T-helper 2 cell treated with Interferon-gamma antibody and Interleukin-4, amounts not matched to agents 5 μg/mL and 100 μg/mL, for 36 hours (primary cell): ENCODE data around the gene EXTL1.
"Not testable (repeated sequence)": the region's sequence is repeated elsewhere in the genome, so short reads cannot be mapped to it uniquely, and the experiment has no call there.

Experiments
- DNase-seq: peaks from one replicate; pipeline ENCODE4 v3.0.0; 2021; ENCODE audit warnings: low spot score
- H3K27ac Mint-ChIP-seq: one replicate; pipeline ENCODE4 v1.8.0; 2021; ENCODE audit warnings: mild to moderate bottlenecking, mixed read lengths
- H3K27me3 Mint-ChIP-seq: one replicate; pipeline ENCODE4 v1.8.0; 2021; ENCODE audit warnings: low read depth, mixed read lengths
- H3K36me3 Mint-ChIP-seq: one replicate; pipeline ENCODE4 v1.8.0; 2021; ENCODE audit warnings: low read depth, mixed read lengths
- H3K4me1 Mint-ChIP-seq: one replicate; pipeline ENCODE4 v1.8.0; 2021; ENCODE audit warnings: low read depth, mixed read lengths
- H3K4me3 Mint-ChIP-seq: one replicate; pipeline ENCODE4 v1.8.0; 2022; ENCODE audit warnings: mild to moderate bottlenecking, moderate library complexity, mixed read lengths
- H3K9me3 Mint-ChIP-seq: one replicate; pipeline ENCODE4 v1.8.0; 2021; ENCODE audit warnings: mixed read lengths

EXTL1 gene, protein sequence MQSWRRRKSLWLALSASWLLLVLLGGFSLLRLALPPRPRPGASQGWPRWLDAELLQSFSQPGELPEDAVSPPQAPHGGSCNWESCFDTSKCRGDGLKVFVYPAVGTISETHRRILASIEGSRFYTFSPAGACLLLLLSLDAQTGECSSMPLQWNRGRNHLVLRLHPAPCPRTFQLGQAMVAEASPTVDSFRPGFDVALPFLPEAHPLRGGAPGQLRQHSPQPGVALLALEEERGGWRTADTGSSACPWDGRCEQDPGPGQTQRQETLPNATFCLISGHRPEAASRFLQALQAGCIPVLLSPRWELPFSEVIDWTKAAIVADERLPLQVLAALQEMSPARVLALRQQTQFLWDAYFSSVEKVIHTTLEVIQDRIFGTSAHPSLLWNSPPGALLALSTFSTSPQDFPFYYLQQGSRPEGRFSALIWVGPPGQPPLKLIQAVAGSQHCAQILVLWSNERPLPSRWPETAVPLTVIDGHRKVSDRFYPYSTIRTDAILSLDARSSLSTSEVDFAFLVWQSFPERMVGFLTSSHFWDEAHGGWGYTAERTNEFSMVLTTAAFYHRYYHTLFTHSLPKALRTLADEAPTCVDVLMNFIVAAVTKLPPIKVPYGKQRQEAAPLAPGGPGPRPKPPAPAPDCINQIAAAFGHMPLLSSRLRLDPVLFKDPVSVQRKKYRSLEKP

GRCh38 chr1:26021647-26022403, at the start of gene EXTL1:
Gene EXTL1, plus strand, starts transcription at chr1:26021775. Its CDS starts 872 bp downstream, at chr1:26022647.
- peaks cover 7% of the 10 kb centered on the region for H3K4me1 Mint-ChIP-seq
- no peak within 1 kb of the TSS for H3K27ac Mint-ChIP-seq
- no peaks in the 10 kb centered on the region for H3K36me3 Mint-ChIP-seq
- H3K27me3 Mint-ChIP-seq: peaks cover 6% of the 10 kb centered on the region
- no peak for DNase-seq
- H3K4me3 Mint-ChIP-seq: no peak within 1 kb of the TSS
- H3K9me3 Mint-ChIP-seq: no peaks in the 10 kb centered on the region

GRCh38 chr1:25971811-25972180, 49.8 kb upstream of the EXTL1 start:
- DNase-seq: no peak
- H3K4me1 Mint-ChIP-seq: peaks cover 28% of the 10 kb centered on the region
- H3K4me3 Mint-ChIP-seq: peak overlapping the region; percentile 50
- no peaks in the 10 kb centered on the region for H3K9me3 Mint-ChIP-seq
- H3K36me3 Mint-ChIP-seq: peaks cover 68% of the 10 kb centered on the region
- H3K27ac Mint-ChIP-seq: peak overlapping the region; percentile 91
- H3K27me3 Mint-ChIP-seq: no peaks in the 10 kb centered on the region

GRCh38 chr1:25973610-25974321, 47.8 kb upstream of the EXTL1 start:
- Mint-ChIP-seq H3K36me3 (peaks cover 66% of the 10 kb centered on the region), H3K4me3 (no peak overlapping the region), H3K9me3 (no peaks in the 10 kb centered on the region), H3K4me1 (peaks cover 33% of the 10 kb centered on the region), H3K27ac (no peak overlapping the region), H3K27me3 (no peaks in the 10 kb centered on the region)
- DNase-seq: no peak

- Mint-ChIP-seq H3K9me3 (no peaks in the 10 kb centered on the region), H3K4me3 (no peak overlapping the region), H3K27me3 (no peaks in the 10 kb centered on the region), H3K36me3 (peaks cover 58% of the 10 kb centered on the region), H3K27ac (no peak overlapping the region), H3K4me1 (peaks cover 10% of the 10 kb centered on the region)
- no peak for DNase-seq
Measured at GRCh38 chr1:25977801-25978200, 43.8 kb upstream of the EXTL1 start.

DNA sequence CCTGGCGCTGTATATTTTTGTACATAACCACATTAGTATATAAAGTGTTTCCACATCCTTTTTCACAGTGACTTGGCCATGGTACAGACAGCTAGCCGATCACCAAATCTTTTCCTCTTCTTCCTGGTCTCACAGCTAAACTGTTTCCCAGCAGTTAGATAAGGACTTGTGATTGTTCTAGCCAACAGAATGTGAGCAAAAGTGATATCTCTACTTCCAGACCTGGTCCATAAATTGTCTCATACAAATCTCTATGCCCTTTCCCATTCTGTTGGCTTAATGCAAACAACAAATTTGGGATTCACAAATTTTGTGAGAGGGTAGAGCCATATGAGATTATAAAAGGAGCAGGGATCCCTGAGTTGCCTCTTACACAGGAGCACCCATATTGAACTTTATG, 43.2 kb upstream of the EXTL1 start:
- H3K27ac Mint-ChIP-seq: no peak overlapping the region
- H3K4me3 Mint-ChIP-seq: no peak overlapping the region
- no peaks in the 10 kb centered on the region for H3K27me3 Mint-ChIP-seq
- no peak for DNase-seq
- H3K36me3 Mint-ChIP-seq: peaks cover 57% of the 10 kb centered on the region
- no peaks in the 10 kb centered on the region for H3K9me3 Mint-ChIP-seq
- peaks cover 8% of the 10 kb centered on the region for H3K4me1 Mint-ChIP-seq

- no peaks in the 10 kb centered on the region for H3K27me3 Mint-ChIP-seq
- no peaks in the 10 kb centered on the region for H3K9me3 Mint-ChIP-seq
- no peak for DNase-seq
- no peak overlapping the region for H3K27ac Mint-ChIP-seq
- H3K36me3 Mint-ChIP-seq: peaks cover 56% of the 10 kb centered on the region
- H3K4me1 Mint-ChIP-seq: peaks cover 6% of the 10 kb centered on the region
- H3K4me3 Mint-ChIP-seq: no peak overlapping the region
Measured at GRCh38 chr1:25979210-25979609, 42.4 kb upstream of the EXTL1 start.

GRCh38 chr1:25985171-25985570, 36.4 kb upstream of the EXTL1 start:
- H3K36me3 Mint-ChIP-seq: peaks cover 44% of the 10 kb centered on the region
- no peak for DNase-seq
- peaks cover 24% of the 10 kb centered on the region for H3K4me1 Mint-ChIP-seq

GRCh38 chr1:25985670-25986069, 35.9 kb upstream of the EXTL1 start:
- Mint-ChIP-seq H3K9me3 (no peaks in the 10 kb centered on the region), H3K36me3 (peaks cover 44% of the 10 kb centered on the region), H3K4me3 (no peak overlapping the region), H3K27ac (peak overlapping the region; percentile 55), H3K27me3 (no peaks in the 10 kb centered on the region), H3K4me1 (peaks cover 26% of the 10 kb centered on the region)
- DNase-seq: no peak

More at GRCh38 chr1:25985171-25985570, 36.4 kb upstream of the EXTL1 start:
- Mint-ChIP-seq H3K27ac (no peak overlapping the region), H3K27me3 (no peaks in the 10 kb centered on the region), H3K4me3 (no peak overlapping the region), H3K9me3 (no peaks in the 10 kb centered on the region)

DNA sequence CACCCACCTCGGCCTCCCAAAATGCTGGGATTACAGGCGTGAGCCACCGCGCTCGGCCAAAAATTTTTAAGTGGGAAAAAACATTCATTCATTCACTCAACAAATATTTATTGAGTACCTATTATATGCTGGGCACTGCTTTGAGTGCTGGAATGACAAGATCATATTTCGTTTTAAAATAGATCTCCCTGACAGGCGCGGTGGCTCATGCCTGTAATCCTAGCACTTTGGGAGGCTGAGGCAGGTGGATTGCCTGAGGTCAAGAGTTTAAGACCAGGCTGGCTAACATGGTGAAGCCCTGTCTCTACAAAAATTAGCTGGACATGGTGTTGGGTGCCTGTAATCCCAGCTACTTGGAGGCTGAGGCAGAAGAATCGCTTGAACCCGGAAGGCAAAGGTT, 34.8 kb upstream of the EXTL1 start:
- not testable (repeated sequence) for H3K9me3 Mint-ChIP-seq, DNase-seq, H3K4me3 Mint-ChIP-seq, H3K27me3 Mint-ChIP-seq, H3K27ac Mint-ChIP-seq
- H3K4me1 Mint-ChIP-seq: peaks cover 32% of the 10 kb centered on the region
- H3K36me3 Mint-ChIP-seq: peaks cover 39% of the 10 kb centered on the region

DNA sequence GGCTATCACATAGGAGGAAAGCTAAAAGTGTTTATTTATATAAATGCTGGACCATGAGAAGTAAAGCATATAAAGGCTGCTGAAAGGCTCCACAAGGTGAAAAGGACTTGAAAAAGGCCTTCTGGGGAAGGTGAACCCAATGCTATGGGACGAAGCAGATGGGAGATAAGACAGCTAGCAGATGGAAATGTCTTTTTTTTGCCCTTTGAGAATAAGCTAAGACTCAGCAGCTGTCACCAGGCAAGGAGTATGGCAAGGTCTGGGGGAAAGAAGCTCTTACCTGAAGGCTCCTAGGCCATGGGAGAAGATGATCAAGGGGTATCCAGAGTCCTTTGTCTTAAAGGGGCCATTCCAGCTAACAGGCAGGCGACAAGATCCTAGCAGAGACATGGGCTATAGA, 33.6 kb upstream of the EXTL1 start:
- DNase-seq: no peak
- peaks cover 43% of the 10 kb centered on the region for H3K4me1 Mint-ChIP-seq
- no peaks in the 10 kb centered on the region for H3K9me3 Mint-ChIP-seq
- H3K4me3 Mint-ChIP-seq: no peak overlapping the region
- H3K27ac Mint-ChIP-seq: peak overlapping the region; percentile 34
- no peaks in the 10 kb centered on the region for H3K27me3 Mint-ChIP-seq
- peaks cover 30% of the 10 kb centered on the region for H3K36me3 Mint-ChIP-seq

DNA sequence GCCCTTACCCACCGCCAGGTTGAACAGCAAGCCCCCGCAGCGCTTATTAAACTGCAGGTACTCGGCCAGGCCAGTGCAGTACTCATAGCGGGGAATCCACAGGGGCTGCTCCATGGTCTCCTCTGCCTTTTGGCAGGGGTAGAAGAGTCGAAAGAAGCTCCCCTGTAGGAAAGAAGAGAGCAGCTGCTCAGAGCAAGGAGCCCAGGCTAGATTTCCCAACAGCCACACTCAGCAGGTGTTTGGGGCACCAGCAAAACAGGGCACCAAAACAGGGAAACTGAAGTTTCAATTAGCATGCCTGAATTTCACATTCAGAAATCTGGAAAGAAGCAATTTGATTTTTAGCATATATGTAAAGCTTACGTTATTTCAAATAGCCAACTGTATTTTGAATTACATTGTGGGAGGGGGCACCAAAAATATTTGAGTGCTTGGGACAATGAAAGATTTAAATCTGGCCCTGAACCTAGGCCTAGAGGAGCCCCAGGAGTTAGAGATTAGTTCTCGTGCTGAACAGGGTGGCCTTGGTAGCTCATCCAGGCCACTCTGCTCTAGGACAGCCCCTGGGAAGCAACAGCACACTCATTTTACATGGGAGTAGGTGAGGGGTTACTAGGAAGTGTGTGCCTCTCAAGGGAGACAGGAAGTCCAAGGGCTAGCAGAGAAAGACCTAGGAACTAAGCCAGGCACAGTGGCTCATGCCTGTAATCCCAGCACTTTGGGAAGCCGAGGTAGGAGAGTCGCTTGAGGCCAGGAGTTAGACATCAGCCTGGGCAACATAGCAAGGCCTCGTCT, 31.9 kb upstream of the EXTL1 start:
- H3K4me3 Mint-ChIP-seq: peak overlapping the region; percentile 79
- no peaks in the 10 kb centered on the region for H3K27me3 Mint-ChIP-seq
- DNase-seq: no peak
- no peaks in the 10 kb centered on the region for H3K9me3 Mint-ChIP-seq
- H3K4me1 Mint-ChIP-seq: peaks cover 54% of the 10 kb centered on the region
- peaks cover 19% of the 10 kb centered on the region for H3K36me3 Mint-ChIP-seq
- H3K27ac Mint-ChIP-seq: peak overlapping the region; percentile 89

GRCh38 chr1:25990251-25990650, 31.3 kb upstream of the EXTL1 start:
- Mint-ChIP-seq H3K27me3 (no peaks in the 10 kb centered on the region), H3K4me3 (peak overlapping the region; percentile 79), H3K27ac (peak overlapping the region; percentile 83), H3K4me1 (peaks cover 54% of the 10 kb centered on the region), H3K36me3 (peaks cover 19% of the 10 kb centered on the region), H3K9me3 (no peaks in the 10 kb centered on the region)
- no peak for DNase-seq
